Middle frontal gyrus (tissue), 1 donor: ENCODE results near the gene EP400.

Source experiments
- DNase-seq: peaks from one replicate; pipeline ENCODE4 v3.0.0-alpha.2; 2015; ENCODE audit warnings: low spot score; ENCODE audit errors: extremely low spot score

The EP400 gene

GRCh38 chr12:131912518-131913274, 37.0 kb upstream of the EP400 start:
- no peak for DNase-seq

- no peak for DNase-seq
Observed at GRCh38 chr12:131913666-131914065, 36.1 kb upstream of the EP400 start.

- no peak for DNase-seq
Observed at GRCh38 chr12:131914179-131914702, 35.5 kb upstream of the EP400 start.

- no peak for DNase-seq
Observed at GRCh38 chr12:131915000-131915689, 34.6 kb upstream of the EP400 start.

- no peak for DNase-seq
Observed at GRCh38 chr12:131915823-131916222, 33.9 kb upstream of the EP400 start.

GRCh38 chr12:131916306-131917138, 33.2 kb upstream of the EP400 start:
- DNase-seq: no peak

GRCh38 chr12:131917139-131917710, 32.5 kb upstream of the EP400 start:
- DNase-seq: no peak

GRCh38 chr12:131917711-131918306, 31.9 kb upstream of the EP400 start:
- no peak for DNase-seq

GRCh38 chr12:131918311-131919050, 31.3 kb upstream of the EP400 start:
- DNase-seq: no peak

- no peak for DNase-seq
Observed at GRCh38 chr12:131919051-131919347, 30.7 kb upstream of the EP400 start.

GRCh38 chr12:131919366-131920156, 30.2 kb upstream of the EP400 start:
- no peak for DNase-seq

- DNase-seq: no peak
Observed at GRCh38 chr12:131920157-131920508, 29.6 kb upstream of the EP400 start.

GRCh38 chr12:131920902-131921840, 28.6 kb upstream of the EP400 start:
- no peak for DNase-seq

- no peak for DNase-seq
Observed at GRCh38 chr12:131921866-131922769, 27.6 kb upstream of the EP400 start.

- DNase-seq: no peak
Observed at GRCh38 chr12:131922772-131923171, 27.0 kb upstream of the EP400 start.

- DNase-seq: no peak
Observed at GRCh38 chr12:131923260-131923659, 26.5 kb upstream of the EP400 start.
